Right ventricle myocardium inferior (tissue), 1 donor: Measurements from ENCODE around the gene TET3. TPM values are rescaled to one million over a fixed set of nuclear protein-coding genes. Genes with fewer than 3 reads are reported as not detected.

Experiments
- ATAC-seq: fragments of 200-7000 bp; cut with Tn5 transposase; one replicate; pipeline ENCODE4 v1.9.1; 2020; ENCODE audit warnings: mild to moderate bottlenecking, moderate library complexity
- DNase-seq: peaks from one replicate; pipeline ENCODE4 v3.0.0; 2021; ENCODE audit errors: missing footprints
- intact Hi-C: fragments of 100-400 bp; cut with DNase I; formaldehyde crosslinking; loops from one replicate; pipeline ENCODE4 v1.11.0; 2022
- total RNA-seq: library from RNA; stranded (reverse); fragmentation: NEBNext Ultra II Directional; extraction: Animal tissue kit (Norgen Biotek cat#: 25700); gene quantifications from one replicate; pipeline ENCODE4 v1.2.1, GENCODE V29; 2021
- donor health status: DM: no; HTN: yes; CAD: no; lungs with severe emphysema.

TET3 gene
- total RNA-seq, 1 donor from 2014 or later, result 2.6 TPM

DNA sequence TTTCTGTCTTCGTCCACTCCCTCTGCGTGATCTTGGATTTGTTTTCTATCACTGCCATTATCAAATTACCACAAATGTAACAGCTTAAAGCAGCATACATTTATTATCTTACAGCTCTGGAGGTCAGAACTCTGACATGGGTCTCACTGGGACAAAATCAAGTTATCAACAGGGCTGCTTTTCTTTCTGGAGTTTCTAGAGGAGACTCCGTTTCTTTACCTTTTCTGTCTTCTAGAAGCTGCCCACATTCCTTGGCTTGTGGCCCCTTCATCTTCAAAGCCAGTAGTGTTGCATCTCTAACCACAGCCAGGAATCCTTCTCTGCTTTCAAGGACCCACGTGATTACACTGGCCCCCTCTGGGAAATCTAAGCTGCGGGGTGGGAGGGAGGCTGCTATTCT, 21.9 kb upstream of the TET3 start:
- DNase-seq (no peak), ATAC-seq (no peak)
- intact Hi-C loops, result no loop called here

DNA sequence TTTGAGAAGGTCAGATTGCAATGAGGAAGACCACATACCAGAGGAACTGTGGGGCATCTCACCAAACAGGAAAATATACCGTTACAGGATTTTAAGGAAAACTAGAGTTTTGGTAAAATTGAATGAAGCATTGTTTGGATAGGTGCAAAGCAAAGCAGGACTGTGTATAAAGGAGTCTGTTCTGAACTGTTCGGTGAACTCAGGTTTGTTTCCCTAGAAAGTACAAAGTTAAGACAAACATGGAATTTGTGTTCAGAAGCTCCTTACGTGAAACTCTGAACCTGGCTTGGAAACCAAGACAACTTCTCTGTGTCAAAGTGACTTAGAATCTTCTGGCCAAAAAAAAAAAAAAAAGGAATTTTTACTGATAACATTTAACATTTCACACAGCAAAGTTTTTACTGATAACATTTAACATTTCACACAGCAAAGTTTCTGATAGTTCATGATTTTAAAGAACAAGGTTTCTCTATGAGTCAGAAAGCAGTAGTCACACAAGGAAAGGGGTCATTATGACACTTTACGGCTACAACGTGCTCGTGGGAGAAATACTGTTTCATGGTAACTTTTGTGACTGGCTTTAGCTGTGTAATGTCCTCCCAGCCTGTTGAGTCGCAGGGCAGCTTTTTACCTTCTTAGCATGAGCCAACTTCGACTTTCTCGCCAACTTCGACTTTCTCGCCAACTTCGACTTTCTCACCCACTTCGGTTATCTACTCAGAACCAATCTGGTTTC, 21.2 kb upstream of the TET3 start:
- intact Hi-C loops, result no loop called here
- ATAC-seq (no peak), DNase-seq (no peak)

DNA sequence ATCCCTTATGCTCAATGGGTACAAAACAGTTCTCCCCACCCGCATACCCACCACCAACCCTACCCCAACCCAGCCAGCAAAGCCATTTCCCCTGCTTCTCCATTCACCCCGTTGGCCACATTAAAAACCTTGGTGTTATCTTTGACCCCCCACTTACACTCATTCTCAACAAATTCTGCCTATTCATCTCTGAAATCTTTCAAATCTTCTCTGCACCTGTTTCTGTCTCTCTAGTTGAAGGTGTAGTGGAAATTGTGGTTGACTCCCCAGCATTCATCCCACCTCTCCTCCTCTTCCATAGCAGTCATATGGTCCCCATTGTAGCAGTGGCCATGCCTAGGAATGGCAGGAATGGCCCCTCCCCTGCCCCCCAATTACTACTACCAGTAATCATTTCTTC, 20.5 kb upstream of the TET3 start:
- intact Hi-C loops, result no loop called here
- DNase-seq (no peak), ATAC-seq (no peak)

DNA sequence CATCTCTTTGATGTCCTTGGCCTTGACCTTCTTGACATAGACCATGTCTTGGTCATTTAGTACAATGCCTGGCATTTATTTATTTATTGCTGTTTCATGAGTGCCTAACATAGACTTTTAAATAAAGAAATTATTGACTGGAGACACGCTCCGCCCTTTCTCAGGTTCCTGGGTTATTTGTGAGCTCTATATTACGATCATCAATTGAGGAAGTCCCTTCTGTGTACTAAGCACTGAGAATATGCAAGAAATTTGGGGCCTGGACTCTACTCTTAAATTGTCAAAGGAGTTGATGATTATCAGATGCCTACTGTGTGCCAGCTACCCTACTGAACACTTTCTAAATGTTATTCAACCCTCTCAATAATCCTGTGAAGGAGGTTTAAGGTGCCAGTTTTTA, 19.7 kb upstream of the TET3 start:
- intact Hi-C loops, result no loop called here
- no peak for DNase-seq
- no peak for ATAC-seq

DNA sequence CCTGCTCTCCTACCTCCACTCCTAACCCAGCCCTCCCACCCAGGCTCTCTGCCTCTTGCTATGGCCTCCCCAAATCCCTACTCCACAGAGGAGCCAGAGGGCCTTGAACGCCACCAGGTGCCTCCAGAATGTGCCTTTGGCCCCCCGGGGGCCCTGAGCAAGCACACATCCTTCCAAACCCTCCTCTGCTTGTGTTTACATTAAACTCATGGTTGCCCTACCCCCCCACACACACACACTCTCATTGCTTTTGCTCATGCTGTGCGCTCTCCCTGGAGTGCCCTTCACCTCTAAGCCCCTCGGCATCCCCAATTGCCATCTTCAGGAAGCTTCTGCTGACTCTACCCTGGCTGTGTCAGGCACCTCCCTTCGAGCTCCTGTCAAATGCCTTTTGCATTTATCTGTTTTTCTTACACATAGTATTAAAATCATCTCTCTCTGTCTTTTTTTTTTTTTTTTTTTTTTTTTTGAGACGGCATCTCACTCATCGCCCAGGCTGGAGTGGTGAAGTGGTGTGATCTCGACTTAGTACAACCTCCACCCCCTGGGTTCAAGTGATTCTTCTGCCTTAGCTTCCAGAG, 16.3 kb upstream of the TET3 start:
- ATAC-seq, result no peak
- intact Hi-C loops, result no loop called here
- no peak for DNase-seq

DNA sequence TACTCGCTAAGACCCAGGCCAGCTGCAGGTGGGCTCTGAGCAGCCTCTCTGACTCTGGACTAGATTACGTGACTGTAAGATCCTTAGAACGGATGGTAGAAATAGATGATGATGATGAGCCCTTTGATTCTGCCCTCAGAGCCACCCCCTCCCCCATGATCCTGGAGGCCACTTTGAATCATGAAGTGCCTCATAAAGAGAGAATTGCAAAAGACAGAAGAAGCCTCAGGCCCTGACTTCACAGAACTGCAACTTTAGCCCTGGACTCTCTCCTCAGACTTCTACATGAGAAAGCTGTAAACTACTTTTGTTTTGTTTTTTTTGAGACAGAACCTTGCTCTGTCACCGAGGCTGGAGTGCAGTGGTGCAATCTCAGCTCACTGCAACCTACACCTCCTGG, 15.4 kb upstream of the TET3 start:
- no peak for ATAC-seq
- DNase-seq, result no peak
- intact Hi-C loops, result no loop called here

DNA sequence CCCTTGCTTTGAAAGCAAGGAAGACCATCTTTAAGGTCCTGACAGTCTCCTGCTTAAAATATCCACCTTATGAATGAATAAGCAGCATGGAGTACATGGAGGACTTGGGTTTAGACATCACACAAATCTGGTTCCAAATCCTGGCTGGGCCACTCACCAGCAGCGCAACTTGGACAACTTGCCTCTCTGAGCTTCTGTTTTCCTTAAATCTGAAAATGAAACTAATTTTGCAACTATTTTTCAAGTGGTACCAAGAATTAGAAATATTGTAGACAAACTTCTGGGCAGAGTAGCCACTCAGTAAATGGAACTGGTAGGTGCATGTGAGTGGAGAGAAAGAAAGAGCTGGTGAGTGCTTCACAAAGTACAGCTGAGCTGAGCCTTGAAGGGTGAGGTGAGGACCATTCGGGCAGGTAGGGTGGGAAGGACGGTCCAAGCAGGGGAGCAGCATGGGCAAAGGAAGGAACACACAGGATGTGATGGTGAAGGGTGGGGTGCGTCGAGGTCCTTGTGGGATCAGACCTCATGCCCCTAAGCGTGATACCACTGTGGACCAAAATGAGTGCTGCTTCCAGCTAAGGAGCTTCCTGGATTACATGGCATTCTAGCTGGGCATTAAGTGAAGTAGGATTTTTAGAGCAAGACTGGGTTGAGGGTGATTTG, 14.4 kb upstream of the TET3 start:
- ATAC-seq (no peak), DNase-seq (no peak)
- intact Hi-C loops, result loop anchor here (2.0 kb wide), 1 partner anchor 33 kb away; no protein-coding TSS in a partner anchor

DNA sequence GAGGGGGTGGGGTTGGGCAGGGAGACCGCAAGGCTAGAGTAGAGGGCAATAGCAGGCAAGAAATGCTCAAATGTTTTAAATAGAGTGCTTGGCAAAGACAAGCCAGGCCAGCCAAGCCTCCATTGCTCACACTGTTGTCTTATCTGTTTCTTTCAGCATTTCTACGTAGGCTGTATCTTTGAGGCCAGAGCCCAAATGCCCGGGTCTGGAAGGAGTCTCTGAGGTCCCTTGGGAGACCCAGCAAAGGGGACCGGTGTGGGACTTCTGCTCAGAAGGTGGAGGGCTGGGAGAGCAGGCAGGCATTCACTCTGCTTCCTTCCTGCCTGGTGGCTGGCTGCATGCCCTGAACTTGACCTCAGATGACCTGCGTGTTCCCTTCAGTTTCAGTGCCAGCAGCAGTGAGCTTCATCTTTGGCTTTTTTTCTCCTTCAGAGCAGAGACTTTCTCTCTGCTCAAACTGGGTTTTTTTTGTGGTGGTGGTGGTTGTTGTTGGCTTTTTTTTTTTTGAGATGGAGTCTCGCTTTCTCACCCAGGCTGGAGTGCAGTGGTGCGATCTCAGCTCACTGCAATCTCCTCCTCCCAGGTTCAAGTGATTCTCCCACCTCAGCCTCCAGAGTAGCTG, 13.7 kb upstream of the TET3 start:
- intact Hi-C loops, result loop anchor here (2.0 kb wide), 1 partner anchor 32 kb away; no protein-coding TSS in a partner anchor
- DNase-seq (peak; percentile 88), ATAC-seq (peak; percentile 84)

DNA sequence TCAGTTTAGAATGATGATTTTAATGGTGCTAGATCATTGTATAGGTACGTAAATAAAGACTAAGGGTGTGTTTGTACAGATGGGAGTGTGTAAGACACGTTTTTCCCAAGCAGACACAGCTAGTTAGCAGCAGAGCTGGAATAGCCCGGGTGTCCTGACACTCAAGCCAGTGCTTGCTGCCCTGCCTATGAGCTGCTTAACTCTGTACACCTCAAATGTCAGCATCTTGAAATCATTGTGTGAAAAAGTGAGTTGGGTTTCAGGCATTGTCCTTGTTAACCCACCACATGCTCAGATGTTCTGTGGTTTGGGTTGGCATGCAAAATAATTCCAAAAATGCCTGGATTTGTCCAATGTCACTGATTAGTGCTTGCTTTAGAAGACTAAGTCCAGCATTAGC, 13.0 kb upstream of the TET3 start:
- intact Hi-C loops, result loop anchor here (2.0 kb wide), 1 partner anchor 31 kb away; no protein-coding TSS in a partner anchor
- no peak for ATAC-seq
- DNase-seq, result no peak

DNA sequence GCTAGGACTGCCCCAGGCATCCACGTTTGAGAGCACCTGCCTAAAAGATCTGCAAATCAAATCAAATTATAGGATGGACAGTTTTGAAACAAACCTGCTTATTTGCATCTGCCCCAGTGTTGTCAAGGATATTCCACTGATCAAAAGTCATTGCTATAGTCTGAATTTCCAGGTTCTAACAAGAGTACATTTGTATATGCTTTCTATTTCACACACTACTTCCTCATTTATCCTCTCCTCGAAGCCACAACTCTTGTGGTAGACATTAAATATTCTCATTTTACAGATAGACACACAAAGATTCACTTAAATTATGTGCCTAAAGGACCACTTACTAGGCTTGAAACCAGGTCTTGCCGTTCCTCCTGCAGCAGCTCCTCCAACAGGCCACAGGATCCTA, 11.9 kb upstream of the TET3 start:
- intact Hi-C loops, result no loop called here
- ATAC-seq, result no peak
- no peak for DNase-seq

DNA sequence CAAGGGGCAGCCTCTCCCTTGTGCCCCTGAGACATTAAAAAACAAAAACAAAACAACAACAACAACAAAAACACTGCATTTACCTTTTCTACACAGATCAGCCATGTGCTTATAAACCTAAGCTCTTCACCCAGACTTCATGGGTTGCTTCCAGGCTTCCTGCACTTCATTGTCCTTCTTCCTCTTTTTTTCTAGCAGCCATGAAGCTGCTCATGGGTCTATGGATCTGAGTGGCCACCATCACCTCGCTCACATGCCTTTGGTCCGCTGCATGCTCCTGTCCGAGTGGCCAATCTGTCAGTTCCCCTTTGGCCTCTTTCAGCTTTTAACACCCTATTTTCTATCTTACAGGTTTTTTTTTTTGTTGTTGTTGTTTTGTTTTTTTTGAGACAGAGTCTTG, 9.0 kb upstream of the TET3 start:
- ATAC-seq, result no peak
- intact Hi-C loops, result no loop called here
- DNase-seq, result no peak

DNA sequence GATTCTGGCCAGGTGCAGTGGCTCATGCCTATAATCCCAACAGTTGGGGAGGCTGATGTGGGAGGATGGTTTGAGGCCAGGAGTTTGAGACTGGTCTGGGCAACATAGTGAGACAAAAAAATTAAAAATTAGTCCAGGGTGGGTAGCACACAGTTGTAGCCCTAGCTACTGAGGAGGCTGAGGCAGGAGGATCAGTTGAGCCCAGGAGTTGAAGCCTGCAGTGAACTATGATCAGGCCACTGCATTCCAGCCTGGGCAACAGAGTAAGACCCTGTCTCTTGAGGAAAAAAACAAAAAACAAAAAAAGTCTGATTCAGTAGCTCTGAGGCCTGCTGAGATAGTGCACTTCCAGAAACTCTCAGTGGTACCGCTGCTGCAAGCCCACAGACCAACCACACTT, 7.9 kb upstream of the TET3 start:
- intact Hi-C loops, result no loop called here
- ATAC-seq (no peak), DNase-seq (no peak)

DNA sequence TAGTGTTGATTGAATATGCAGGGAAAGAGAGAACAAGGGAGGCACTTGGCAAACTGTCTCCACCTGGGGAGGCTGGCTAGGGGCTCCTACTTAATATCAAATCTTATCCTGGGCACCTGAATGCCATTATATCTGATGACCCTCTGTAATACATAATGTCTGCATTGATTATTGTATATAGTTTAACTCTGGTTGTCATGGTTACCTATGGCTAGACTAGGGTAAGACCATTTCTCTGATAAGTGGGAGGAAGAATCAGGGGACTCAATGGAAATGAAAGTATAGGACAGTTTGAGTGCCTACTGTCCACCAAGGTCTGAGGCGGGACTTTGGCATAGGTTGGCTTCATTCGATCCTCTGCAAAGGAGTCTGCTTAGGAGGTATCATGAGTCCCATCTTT, 7.2 kb upstream of the TET3 start:
- intact Hi-C loops, result no loop called here
- no peak for ATAC-seq

DNA sequence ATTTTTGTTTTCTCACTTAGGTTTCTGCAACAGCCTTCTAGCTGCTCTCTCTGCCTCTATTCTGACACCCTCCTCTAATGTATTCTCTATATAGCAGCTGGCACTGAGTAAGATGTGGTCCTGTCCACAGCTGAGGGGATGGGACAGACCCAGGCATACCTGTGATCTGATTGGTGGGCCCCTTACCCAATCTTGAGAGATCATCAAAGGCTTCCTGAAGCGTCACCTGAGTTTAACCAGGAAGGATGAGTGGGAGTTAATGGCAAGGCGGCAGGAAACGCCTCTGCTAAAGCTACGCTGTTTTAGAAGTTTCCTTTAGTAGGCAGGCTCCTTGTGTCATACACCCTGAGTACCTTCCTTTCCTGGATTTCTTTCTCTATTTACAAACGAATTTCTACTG, 5.7 kb upstream of the TET3 start:
- intact Hi-C loops, result no loop called here
- DNase-seq (no peak), ATAC-seq (no peak)

More for the DNA sequence above, 7.2 kb upstream of the TET3 start:
- DNase-seq, result no peak

DNA sequence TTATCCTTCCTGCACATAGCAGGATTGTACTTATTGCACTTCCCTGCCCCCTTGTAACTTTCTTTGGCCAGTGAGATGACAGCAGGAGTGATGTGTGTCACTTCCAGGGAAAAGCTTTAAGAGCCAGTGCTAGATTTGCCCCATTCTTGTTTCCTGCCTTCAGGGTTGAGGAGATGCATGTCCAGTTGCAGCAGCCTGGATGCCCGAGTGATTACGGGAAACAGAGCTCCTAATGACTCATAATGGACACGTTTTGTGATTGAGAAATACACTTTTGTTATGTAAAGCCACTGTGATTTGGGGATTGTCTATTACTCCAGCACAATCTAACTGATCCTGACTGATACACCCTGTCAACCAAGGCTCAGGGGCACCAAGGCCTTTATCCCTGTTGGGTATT, 5.0 kb upstream of the TET3 start:
- intact Hi-C loops, result loop anchor here (5.0 to 10.0 kb wide), 2 partner anchors 52 to 155 kb away; partner anchors contain the start of genes DGUOK and STAMBP
- no peak for ATAC-seq
- DNase-seq, result no peak

DNA sequence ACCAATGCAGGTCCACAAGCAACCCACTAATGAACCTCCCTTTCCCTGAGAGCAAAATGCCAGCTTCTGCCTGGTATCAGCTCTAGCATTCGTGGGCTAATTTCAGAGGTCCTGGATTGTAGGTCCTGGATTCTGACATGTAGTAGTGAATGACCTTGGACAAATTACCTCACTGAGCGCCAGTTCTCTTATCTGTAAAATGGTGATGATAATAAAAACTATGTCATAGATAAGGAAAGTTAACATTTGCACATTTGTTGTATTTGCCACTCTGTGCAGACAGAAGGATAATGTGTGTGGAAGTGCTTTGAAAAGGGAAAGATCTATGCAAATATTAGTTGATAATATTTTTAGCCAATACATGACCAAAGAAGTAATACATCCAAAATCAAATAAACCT, 4.1 kb upstream of the TET3 start:
- intact Hi-C loops, result loop anchor here (5.0 to 10.0 kb wide), 2 partner anchors 53 to 156 kb away; partner anchors contain the start of genes DGUOK and STAMBP
- no peak for DNase-seq
- ATAC-seq, result no peak

DNA sequence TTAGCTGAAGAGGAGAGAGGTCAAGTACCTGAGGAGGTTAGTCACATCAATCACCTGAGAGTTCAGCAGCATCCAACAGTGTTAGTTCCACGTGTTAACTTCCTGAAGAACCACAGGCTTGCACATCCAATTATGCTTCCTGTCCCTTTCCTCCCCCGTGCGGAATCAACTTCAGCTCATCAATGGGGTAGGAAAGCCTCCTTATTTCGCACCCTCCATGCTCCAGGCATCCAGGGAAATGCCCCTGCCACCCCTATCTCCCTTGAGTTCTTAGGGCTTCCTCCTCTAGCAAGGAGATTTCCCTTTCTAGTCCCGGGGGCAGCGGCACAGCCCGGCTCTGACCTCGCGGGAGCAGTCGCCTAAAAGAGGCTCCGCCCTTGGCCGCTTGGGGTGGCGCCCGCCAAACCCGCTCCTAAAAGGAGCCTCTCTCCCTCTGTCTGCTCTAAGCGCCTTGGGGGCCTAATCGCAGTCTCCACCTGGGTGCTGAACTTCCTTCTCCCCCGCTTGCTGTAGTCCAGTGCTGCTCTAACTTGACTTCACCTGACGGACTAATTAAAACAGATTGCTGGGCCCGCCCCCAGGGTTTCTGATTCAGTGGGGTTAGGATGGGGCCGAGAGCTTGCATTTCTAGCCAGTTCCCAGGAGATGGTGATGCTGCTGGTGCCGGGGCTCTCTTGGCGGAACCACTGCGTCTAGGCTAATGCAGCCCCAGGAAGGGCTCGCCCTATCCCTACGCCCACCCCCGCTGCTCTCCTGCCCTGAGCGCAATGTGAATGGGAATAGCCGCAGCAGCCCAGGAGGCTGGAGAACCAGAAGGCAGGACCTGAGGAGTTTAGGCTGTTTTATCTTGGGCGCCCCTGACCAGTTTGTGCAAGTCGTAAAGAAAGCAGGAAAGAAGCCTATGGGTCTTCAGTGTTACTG, 3.4 kb upstream of the TET3 start:
- DNase-seq (peak; percentile 85), ATAC-seq (peak; percentile 56)
- intact Hi-C loops, result loop anchor here (5.0 to 10.0 kb wide), 2 partner anchors 54 to 157 kb away; partner anchors contain the start of genes DGUOK and STAMBP

DNA sequence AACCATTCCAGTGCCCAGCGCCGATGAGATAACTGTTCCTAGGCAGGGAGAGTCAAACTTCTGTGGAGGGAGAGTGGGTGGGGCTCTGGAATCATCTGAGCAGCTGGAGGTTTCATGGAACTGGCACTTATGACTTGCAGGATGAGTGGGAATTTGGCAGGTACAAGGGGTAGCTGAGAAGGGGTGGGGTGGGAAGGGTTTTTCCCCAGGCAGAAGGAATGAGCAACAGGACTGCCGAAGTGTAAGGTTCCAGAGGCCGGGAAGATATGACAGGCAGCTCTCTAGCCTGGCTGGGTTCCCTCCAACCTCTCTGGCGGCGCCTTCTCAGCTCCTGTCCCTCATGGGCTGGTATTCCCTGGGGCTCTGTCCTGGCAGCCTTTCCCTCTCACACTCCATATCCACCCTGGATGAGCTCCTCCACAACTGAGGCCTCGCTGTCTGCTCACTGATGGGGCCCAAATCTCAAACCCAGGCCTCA, 2.5 kb upstream of the TET3 start:
- ATAC-seq (peak; percentile 45), DNase-seq (no peak)
- intact Hi-C loops, result loop anchor here (5.0 to 10.0 kb wide), 2 partner anchors 55 to 157 kb away; partner anchors contain the start of genes DGUOK and STAMBP
